OCI-LY1 (cell line): ENCODE data around the gene PCP2.

Source experiments
- EZH2 ChIP-seq: fragments of 200-600 bp; sonication (generic), shearing (Covaris generic); IDR thresholded peaks from 2 replicates; pipeline ENCODE4 v1.8.0; 2017; ENCODE audit warnings: borderline replicate concordance, mixed run types, mild to moderate bottlenecking, antibody characterized with exemption, low read length, moderate library complexity, mixed read lengths
- TF ChIP-seq, protein P1 (sequence below): fragments of 200-600 bp; sonication (generic), shearing (Covaris generic); IDR thresholded peaks from 2 replicates; pipeline ENCODE4 v1.5.1; 2017; ENCODE audit warnings: mild to moderate bottlenecking, antibody characterized with exemption, low read length, moderate library complexity, mixed read lengths

DNA sequence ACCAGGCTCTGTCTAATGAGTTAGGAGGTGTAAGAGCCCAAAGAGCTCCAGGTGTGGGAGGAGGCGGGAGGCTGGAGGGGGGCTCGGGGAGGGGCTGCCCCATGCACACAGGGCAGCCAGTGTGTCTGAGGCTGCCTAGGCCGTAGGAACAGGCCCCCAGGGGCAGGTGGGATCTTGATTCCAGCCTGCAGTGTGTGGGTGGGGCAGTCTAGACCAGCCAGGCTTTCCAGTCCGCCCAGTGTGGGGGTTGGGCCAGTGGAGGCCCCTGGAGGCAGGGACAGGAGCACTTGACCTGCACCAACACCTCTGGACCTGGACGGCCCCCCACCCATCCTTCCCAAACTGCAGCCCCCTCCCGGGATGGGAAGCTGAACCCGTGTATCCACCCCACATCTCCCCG, 43.3 kb downstream of the PCP2 start:
- TF ChIP-seq, protein P1, sequence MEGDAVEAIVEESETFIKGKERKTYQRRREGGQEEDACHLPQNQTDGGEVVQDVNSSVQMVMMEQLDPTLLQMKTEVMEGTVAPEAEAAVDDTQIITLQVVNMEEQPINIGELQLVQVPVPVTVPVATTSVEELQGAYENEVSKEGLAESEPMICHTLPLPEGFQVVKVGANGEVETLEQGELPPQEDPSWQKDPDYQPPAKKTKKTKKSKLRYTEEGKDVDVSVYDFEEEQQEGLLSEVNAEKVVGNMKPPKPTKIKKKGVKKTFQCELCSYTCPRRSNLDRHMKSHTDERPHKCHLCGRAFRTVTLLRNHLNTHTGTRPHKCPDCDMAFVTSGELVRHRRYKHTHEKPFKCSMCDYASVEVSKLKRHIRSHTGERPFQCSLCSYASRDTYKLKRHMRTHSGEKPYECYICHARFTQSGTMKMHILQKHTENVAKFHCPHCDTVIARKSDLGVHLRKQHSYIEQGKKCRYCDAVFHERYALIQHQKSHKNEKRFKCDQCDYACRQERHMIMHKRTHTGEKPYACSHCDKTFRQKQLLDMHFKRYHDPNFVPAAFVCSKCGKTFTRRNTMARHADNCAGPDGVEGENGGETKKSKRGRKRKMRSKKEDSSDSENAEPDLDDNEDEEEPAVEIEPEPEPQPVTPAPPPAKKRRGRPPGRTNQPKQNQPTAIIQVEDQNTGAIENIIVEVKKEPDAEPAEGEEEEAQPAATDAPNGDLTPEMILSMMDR: no peak
- TF ChIP-seq EZH2: no peak
